Smooth muscle cell (in vitro differentiated cells): ENCODE results near the gene PKP3. TPM values are rescaled to one million over a fixed set of nuclear protein-coding genes. Genes with fewer than 3 reads are reported as not detected.
"Not testable (repeated sequence)": the region's sequence is repeated elsewhere in the genome, so short reads cannot be mapped to it uniquely, and the experiment has no call there.

Experiments used
- DNase-seq: peaks from one replicate; lab custom pipeline; 2025; ENCODE audit not compliant: unreplicated experiment; lab: John Stamatoyannopoulos, UW
- H2AFZ ChIP-seq: fragments of 200-600 bp; sonication (generic); 2 replicates; pipeline ENCODE4 v1.6.0; 2016; ENCODE audit warnings: antibody characterized with exemption, low read depth, mild to moderate bottlenecking
- H3F3A ChIP-seq: fragments of 200-600 bp; sonication (generic); 2 replicates; pipeline ENCODE4 v1.6.0; 2017; ENCODE audit warnings: antibody characterized with exemption, low read depth
- H3K27ac ChIP-seq: fragments of 200-600 bp; sonication (generic); 2 replicates; pipeline ENCODE4 v1.5.1; 2016; ENCODE audit warnings: low read depth, mild to moderate bottlenecking
- H3K27me3 ChIP-seq: fragments of 200-600 bp; sonication (generic); 2 replicates; pipeline ENCODE4 v1.6.1; 2016; ENCODE audit warnings: low read depth, mild to moderate bottlenecking
- H3K36me3 ChIP-seq: fragments of 200-600 bp; sonication (generic); 2 replicates; pipeline ENCODE4 v1.5.1; 2016; ENCODE audit warnings: low read depth
- H3K4me1 ChIP-seq: fragments of 200-600 bp; sonication (generic); 2 replicates; pipeline ENCODE4 v1.5.1; 2016; ENCODE audit warnings: low read depth
- H3K4me2 ChIP-seq: fragments of 200-600 bp; sonication (generic); 2 replicates; pipeline ENCODE4 v1.6.0; 2016; ENCODE audit warnings: mild to moderate bottlenecking
- H3K4me3 ChIP-seq: fragments of 200-600 bp; sonication (generic); 2 replicates; pipeline ENCODE4 v1.5.1; 2016; ENCODE audit warnings: mild to moderate bottlenecking
- H3K79me2 ChIP-seq: fragments of 200-600 bp; sonication (generic); 2 replicates; pipeline ENCODE4 v1.6.0; 2016; ENCODE audit warnings: low read depth, mild to moderate bottlenecking
- H3K9ac ChIP-seq: fragments of 200-600 bp; sonication (generic); 2 replicates; pipeline ENCODE4 v1.6.0; 2016; ENCODE audit warnings: low read depth
- H3K9me3 ChIP-seq: fragments of 200-600 bp; sonication (generic); replicated peaks from 2 replicates; pipeline ENCODE4 v1.5.1; 2016; ENCODE audit warnings: low read depth
- H4K20me1 ChIP-seq: fragments of 200-600 bp; sonication (generic); 2 replicates; pipeline ENCODE4 v1.6.0; 2016; ENCODE audit warnings: low read depth
- WGBS: methylation state at CpG from one replicate; pipeline ENCODE4 v1.1.7; 2016; ENCODE audit warnings: low lambda C conversion rate; 5-methylcytosine and 5-hydroxymethylcytosine counted together
- polyA plus RNA-seq: library from polyadenylated mRNA; unstranded; fragments of >200 nt; fragmentation: Nextera tagmentation; extraction: Ambion mirVana; gene quantifications from 2 replicates; pipeline ENCODE4 v1.2.1, GENCODE V29; 2016
- total RNA-seq: library from RNA; depleted of rRNA; stranded (reverse); fragments of >200 nt; gene quantifications from 2 replicates; pipeline ENCODE4 v1.2.3, GENCODE V29; 2014
- TF ChIP-seq, protein P1 (sequence below): fragments of 200-600 bp; sonication (generic); IDR thresholded peaks from 2 replicates; pipeline ENCODE4 v1.5.1; 2017; ENCODE audit warnings: borderline replicate concordance, mild to moderate bottlenecking, antibody characterized with exemption; ENCODE audit not compliant: insufficient read depth, poor library complexity, severe bottlenecking

Gene PKP3
- total and polyA plus RNA-seq, 2 experiments from 2014 or later = 24.6 to 61.2 TPM

DNA sequence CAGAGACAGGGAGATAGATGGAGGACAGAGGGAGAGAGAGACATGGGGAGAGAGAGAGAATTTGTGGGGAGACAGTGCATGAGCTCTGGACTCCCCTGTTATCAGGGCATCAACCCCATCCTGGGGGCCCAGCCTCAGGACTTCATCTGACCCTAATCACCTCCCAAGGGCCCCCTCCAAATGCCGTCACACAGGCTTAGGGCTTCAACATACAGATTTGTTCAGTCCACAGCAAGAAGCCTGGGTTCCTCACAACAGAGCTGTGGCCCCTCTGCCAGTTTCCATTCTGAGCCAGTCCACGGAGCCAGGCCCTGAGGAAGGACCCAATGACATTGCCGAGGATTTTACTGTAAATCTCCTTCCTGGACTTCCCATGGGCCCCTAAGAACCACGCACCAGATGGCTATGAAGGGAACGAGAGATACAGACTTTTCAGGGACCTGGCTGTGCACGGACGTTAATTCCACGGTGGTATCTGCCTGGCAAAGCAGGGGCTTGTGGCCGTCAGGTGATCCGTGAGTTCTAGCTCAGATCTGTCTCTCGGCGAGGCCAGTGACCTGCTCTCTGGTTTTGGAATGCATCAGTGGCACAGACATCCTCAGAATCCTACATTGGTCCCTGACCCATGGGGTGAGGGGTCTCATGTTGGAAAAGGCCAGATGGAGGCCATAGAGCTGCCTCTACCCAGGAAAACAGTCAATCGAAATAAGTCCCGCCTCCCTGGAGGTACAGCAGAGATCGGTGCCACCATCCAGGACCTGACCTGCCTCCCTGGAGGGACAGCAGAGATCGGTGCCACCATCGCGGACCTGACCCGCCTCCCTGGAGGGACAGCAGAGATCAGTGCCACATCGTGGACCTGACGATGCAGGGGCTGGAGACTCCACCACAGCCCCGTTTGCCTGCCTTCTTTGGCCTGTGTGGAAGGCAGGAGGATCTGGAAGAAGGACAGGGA, 33.4 kb upstream of the PKP3 start:
- Histone ChIP-seq H3K4me1 (peaks cover 2% of the 10 kb centered on the region), H3K36me3 (no peaks in the 10 kb centered on the region), H4K20me1 (no peaks in the 10 kb centered on the region), H3F3A (no peaks in the 10 kb centered on the region), H3K9ac (no peak overlapping the region), H3K4me3 (no peak overlapping the region), H3K27me3 (no peaks in the 10 kb centered on the region), H2AFZ (no peak overlapping the region), H3K4me2 (no peak overlapping the region), H3K27ac (no peak overlapping the region), H3K9me3 (no peaks in the 10 kb centered on the region), H3K79me2 (no peaks in the 10 kb centered on the region)
- WGBS = 85% methylated on average over 22 of the region's 22 CpGs
- no peak for DNase-seq
- TF ChIP-seq, protein P1, sequence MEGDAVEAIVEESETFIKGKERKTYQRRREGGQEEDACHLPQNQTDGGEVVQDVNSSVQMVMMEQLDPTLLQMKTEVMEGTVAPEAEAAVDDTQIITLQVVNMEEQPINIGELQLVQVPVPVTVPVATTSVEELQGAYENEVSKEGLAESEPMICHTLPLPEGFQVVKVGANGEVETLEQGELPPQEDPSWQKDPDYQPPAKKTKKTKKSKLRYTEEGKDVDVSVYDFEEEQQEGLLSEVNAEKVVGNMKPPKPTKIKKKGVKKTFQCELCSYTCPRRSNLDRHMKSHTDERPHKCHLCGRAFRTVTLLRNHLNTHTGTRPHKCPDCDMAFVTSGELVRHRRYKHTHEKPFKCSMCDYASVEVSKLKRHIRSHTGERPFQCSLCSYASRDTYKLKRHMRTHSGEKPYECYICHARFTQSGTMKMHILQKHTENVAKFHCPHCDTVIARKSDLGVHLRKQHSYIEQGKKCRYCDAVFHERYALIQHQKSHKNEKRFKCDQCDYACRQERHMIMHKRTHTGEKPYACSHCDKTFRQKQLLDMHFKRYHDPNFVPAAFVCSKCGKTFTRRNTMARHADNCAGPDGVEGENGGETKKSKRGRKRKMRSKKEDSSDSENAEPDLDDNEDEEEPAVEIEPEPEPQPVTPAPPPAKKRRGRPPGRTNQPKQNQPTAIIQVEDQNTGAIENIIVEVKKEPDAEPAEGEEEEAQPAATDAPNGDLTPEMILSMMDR = no peak

DNA sequence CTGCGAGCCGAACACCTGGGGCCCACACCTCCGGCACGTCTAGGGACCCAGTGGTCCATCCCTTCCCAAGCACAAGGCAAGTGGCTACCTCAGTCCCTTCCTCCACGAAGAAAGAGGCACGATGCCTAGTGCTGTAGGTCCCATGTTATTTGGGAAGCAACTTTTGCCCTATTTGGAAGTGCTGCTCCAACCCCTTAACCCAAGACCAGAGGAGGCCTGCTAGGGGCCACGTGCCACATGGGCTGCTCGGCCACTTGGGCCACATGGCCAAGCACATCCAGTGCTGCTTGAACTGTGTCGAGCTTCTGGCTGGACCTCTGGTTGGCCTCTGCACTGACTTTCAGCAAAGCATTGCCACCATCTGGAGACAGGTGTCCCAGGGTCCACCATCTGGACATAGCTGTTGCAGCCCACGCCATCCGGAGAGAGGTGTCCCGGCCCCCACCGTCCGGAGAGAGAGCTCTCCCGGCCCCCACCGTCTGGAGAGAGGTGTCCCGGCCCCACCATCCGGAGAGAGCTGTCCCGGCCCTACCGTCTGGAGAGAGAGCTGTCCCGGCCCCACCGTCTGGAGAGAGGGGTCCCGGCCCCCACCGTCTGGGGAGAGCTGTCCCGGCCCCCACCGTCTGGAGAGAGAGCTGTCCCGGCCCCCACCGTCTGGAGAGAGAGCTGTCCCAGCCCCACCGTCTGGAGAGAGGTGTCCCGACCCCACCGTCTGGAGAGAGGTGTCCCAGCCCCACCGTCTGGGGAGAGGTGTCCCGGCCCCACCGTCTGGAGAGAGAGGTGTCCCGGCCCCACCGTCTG, 31.2 kb upstream of the PKP3 start:
- Histone ChIP-seq H4K20me1 (no peaks in the 10 kb centered on the region), H3K79me2 (no peaks in the 10 kb centered on the region), H3K4me1 (no peaks in the 10 kb centered on the region), H3K4me3 (no peak overlapping the region), H3K27ac (no peak overlapping the region), H3K9me3 (no peaks in the 10 kb centered on the region), H2AFZ (no peak overlapping the region), H3K9ac (no peak overlapping the region), H3K4me2 (no peak overlapping the region), H3K27me3 (no peaks in the 10 kb centered on the region), H3F3A (no peaks in the 10 kb centered on the region), H3K36me3 (no peaks in the 10 kb centered on the region)
- DNase-seq = no peak
- WGBS = 93% methylated on average over 18 of the region's 36 CpGs
- TF ChIP-seq, protein P1 = no peak

DNA sequence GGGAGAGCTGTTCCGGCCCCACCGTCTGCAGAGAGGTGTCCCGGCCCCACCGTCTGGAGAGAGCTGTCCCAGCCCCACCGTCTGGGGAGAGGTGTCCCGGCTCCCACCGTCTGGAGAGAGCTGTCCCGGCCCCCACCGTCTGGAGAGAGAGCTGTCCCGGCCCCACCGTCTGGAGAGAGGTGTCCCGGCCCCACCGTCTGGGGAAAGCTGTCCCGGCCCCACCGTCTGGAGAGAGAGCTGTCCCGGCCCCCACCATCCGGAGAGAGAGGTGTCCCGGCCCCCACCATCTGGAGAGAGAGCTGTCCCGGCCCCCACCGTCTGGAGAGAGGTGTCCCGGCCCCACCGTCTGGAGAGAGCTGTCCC, 30.6 kb upstream of the PKP3 start:
- H2AFZ ChIP-seq, H3K36me3 ChIP-seq, H3K9me3 ChIP-seq, H3K4me3 ChIP-seq, H3K79me2 ChIP-seq, H3K4me2 ChIP-seq, H3K9ac ChIP-seq, H3K27me3 ChIP-seq, H3K4me1 ChIP-seq, H3K27ac ChIP-seq, DNase-seq, H4K20me1 ChIP-seq, H3F3A ChIP-seq: not testable (repeated sequence)
- 95% methylated on average over 8 of the region's 22 CpGs for WGBS

DNA sequence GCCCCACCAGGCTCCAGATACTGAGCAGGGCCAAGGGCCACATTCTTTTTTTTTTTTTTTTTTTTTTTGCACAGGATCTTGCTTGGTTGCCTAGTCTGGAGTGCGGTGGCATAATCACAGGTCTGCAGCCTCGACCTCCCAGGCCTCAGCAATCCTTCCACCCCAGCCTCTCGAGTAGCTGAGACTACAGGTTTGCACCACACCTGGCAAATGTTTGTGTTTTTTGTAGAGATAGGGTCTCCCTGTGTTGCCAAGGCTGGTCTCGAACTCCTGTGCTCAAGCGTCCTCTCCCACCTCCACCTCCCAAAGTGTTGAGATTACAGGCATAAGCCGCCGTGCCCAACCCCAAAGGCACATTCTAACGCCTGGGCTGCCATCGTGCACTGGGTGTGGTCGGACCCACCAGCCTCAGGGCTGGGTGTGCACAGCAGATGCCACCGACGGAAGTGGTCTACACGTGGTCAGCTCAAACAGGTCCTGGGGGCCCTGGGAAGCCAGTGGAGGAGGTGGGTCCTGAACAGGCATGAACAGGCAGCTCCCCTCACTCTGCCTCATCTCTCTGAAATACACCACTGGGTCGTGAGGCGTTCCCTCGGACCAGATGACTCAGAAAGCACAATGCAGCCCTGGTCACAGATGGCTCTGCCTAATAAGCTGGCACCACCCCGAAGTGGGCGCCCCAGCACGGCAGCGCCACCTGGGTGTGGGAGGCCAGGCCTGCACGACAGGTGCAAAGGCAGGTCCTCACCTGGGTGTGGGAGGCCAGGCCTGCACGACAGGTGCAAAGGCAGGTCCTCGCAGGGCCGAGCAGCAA, 29.9 kb upstream of the PKP3 start:
- TF ChIP-seq, protein P1 = peak; percentile 31
- Histone ChIP-seq H3K4me3 (no peak overlapping the region), H3K4me2 (no peak overlapping the region), H3K36me3 (no peaks in the 10 kb centered on the region), H3K27ac (no peak overlapping the region), H3K9ac (no peak overlapping the region), H4K20me1 (no peaks in the 10 kb centered on the region), H3K9me3 (no peaks in the 10 kb centered on the region), H3K27me3 (no peaks in the 10 kb centered on the region), H3F3A (no peaks in the 10 kb centered on the region), H3K4me1 (no peaks in the 10 kb centered on the region), H3K79me2 (no peaks in the 10 kb centered on the region), H2AFZ (no peak overlapping the region)
- 75% methylated on average over 23 of the region's 24 CpGs for WGBS
- no peak for DNase-seq
